Lung (tissue), 13 donors: ENCODE measurements around the gene KIF26A. TPM values are rescaled to one million over a fixed set of nuclear protein-coding genes. Genes with fewer than 3 reads are reported as not detected.

Experiments
- ATAC-seq: fragments of 200-7000 bp; cut with Tn5 transposase; one replicate; pipeline ENCODE4 v1.9.1; 2020; ENCODE audit warnings: moderate number of reproducible peaks; ENCODE audit not compliant: insufficient read depth, low FRiP score
- DNase-seq, 3 donors: peaks; one replicate each; pipeline ENCODE4 v3.0.0-alpha.2; 2013 to 2017
- H3K27ac ChIP-seq, 2 donors: one replicate each; pipeline ENCODE4 v1.5.1; 2013; ENCODE audit warnings: mild to moderate bottlenecking in 2 of 2, moderate library complexity in 2 of 2, control low read depth in 1 of 2, inconsistent platforms in 1 of 2, low read depth in 1 of 2, low read length in 1 of 2
- H3K27me3 ChIP-seq, 3 donors: one replicate each; pipeline ENCODE4 v1.5.1; 2013; ENCODE audit warnings: low read length in 2 of 3; ENCODE audit not compliant: control insufficient read depth in 3 of 3, insufficient read depth in 3 of 3
- H3K36me3 ChIP-seq, 4 donors: one replicate each; pipeline ENCODE4 v1.5.1; 2013; ENCODE audit warnings: low read length in 4 of 4, mild to moderate bottlenecking in 1 of 4, moderate library complexity in 1 of 4; ENCODE audit not compliant: control insufficient read depth in 4 of 4, insufficient read depth in 4 of 4
- H3K4me1 ChIP-seq, 5 donors: one replicate each; pipeline ENCODE4 v1.5.1; 2013; ENCODE audit warnings: low read length in 5 of 5, mild to moderate bottlenecking in 2 of 5, moderate library complexity in 1 of 5; ENCODE audit not compliant: control insufficient read depth in 5 of 5, insufficient read depth in 5 of 5
- H3K4me3 ChIP-seq: one replicate; pipeline ENCODE4 v1.5.1; 2013; ENCODE audit warnings: mild to moderate bottlenecking, control low read depth, moderate library complexity
- H3K9ac ChIP-seq, 2 donors: one replicate each; pipeline ENCODE4 v1.5.1; 2013; ENCODE audit warnings: low read length in 2 of 2, control low read depth in 1 of 2; ENCODE audit not compliant: insufficient read depth in 1 of 2
- H3K9me3 ChIP-seq, 4 donors: one replicate each; pipeline ENCODE4 v1.5.1; 2013; ENCODE audit warnings: low read length in 3 of 4, mild to moderate bottlenecking in 1 of 4, moderate library complexity in 1 of 4; ENCODE audit not compliant: control insufficient read depth in 4 of 4, insufficient read depth in 3 of 4
- WGBS, 2 donors: extraction: QIAGEN DNeasy Blood & Tissue Kit; methylation state at CpG; one replicate each; pipeline ENCODE4 v1.1.7; 2013; 5-methylcytosine and 5-hydroxymethylcytosine counted together
- polyA plus RNA-seq, 2 donors: library from polyadenylated mRNA; stranded (reverse); fragments of 200-250 nt; gene quantifications; one replicate each; pipeline ENCODE4 v1.2.1, GENCODE V29; 2013
- small RNA-seq: library from RNA; depleted of rRNA; stranded (forward); fragments of <200 nt; gene quantifications from one replicate; pipeline ENCODE3, GENCODE V24; 2014; ENCODE audit warnings: low replicate concordance
- total RNA-seq, 2 donors: library from RNA; depleted of rRNA in 1 of 2; stranded (reverse); fragments of >200 nt in 1 of 2; gene quantifications; one replicate each; pipeline ENCODE4 v1.2.1, GENCODE V29; 2014 to 2021
- TF ChIP-seq, protein P1 (sequence below): IDR thresholded peaks from 2 replicates; pipeline ENCODE4 v1.5.1; 2012; ENCODE audit warnings: mild to moderate bottlenecking; ENCODE audit errors: control extremely low read depth, extremely low read depth
- donor health status: control.
- donor health status: control.
- donor health status: Bipolar disorder and iron deficiency.
- donor health status: healthy.
- donor health status: DM: yes; HTN: yes; CAD: no.

Gene KIF26A
- total and polyA plus RNA-seq, 4 donors, result 2.4 to 11.4 (median 4.5) TPM

DNA sequence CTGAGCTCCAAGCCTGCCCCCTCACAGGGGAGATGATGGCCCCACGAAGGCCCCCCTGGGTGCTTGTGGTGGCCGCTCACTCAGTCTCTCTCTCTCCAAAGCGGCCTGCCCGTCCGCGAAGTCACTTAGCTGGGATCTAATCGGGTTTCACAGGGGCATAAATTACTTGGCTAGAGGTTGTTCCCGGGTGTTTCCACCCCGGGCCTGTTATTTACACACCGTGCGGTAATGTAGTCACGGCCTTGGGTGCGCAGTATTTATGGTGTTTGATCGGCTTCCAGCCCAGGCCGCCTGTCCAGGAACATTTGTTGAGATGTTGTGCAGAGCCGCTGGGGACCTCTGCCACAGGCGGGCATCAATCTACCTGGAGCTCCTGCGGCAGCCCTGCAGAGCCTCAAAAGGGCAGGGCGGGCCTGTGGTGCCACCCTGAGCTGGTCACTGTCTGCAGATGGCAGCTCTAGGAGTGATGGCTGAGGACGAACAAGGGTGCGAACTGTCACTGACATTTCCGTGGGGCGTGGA, 91.2 kb downstream of the KIF26A start:
- H3K27ac ChIP-seq, result no peak overlapping the region
- ATAC-seq, result no peak
- TF ChIP-seq, protein P1, sequence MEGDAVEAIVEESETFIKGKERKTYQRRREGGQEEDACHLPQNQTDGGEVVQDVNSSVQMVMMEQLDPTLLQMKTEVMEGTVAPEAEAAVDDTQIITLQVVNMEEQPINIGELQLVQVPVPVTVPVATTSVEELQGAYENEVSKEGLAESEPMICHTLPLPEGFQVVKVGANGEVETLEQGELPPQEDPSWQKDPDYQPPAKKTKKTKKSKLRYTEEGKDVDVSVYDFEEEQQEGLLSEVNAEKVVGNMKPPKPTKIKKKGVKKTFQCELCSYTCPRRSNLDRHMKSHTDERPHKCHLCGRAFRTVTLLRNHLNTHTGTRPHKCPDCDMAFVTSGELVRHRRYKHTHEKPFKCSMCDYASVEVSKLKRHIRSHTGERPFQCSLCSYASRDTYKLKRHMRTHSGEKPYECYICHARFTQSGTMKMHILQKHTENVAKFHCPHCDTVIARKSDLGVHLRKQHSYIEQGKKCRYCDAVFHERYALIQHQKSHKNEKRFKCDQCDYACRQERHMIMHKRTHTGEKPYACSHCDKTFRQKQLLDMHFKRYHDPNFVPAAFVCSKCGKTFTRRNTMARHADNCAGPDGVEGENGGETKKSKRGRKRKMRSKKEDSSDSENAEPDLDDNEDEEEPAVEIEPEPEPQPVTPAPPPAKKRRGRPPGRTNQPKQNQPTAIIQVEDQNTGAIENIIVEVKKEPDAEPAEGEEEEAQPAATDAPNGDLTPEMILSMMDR, result no peak
- no peak overlapping the region for H3K9ac ChIP-seq
- H3K9me3 ChIP-seq, result peaks cover 0 to 21% (median 11%) of the 10 kb centered on the region in 4 donors
- H3K4me1 ChIP-seq, result peaks cover 0 to 7% (median 3%) of the 10 kb centered on the region in 5 donors
- H3K36me3 ChIP-seq, result peaks cover 0 to 8% (median 1%) of the 10 kb centered on the region in 4 donors
- H3K4me3 ChIP-seq, result no peak overlapping the region
- no peak for DNase-seq
- 90 to 92% methylated on average over 23 of the region's 23 CpGs for WGBS, 2 donors
- no peaks in the 10 kb centered on the region for H3K27me3 ChIP-seq

- 80 to 81% methylated on average over 19 of the region's 19 CpGs for WGBS, 2 donors
- TF ChIP-seq, protein P1, result no peak
- no peak for ATAC-seq
- Histone ChIP-seq H3K27ac (no peak overlapping the region), H3K4me1 (peaks cover 0 to 4% (median 3%) of the 10 kb centered on the region in 5 donors), H3K4me3 (no peak overlapping the region), H3K9ac (no peak overlapping the region), H3K9me3 (peaks cover 0 to 22% (median 13%) of the 10 kb centered on the region in 4 donors), H3K27me3 (no peaks in the 10 kb centered on the region), H3K36me3 (peaks cover 0 to 8% (median 1%) of the 10 kb centered on the region in 4 donors)
- no peak for DNase-seq
Measured at GRCh38 chr14:104230119-104230815, 91.9 kb downstream of the KIF26A start.

Small RNAs within 50 kb of the gene (small RNA-seq; reads per million reads assigned to genes)
- 147 reads per million, percentile 98 among the genes with 10 or more reads in this experiment for gene MIR203A

Other genes starting within 250 kb of the KIF26A start
- 1 to 10 TPM; 2.3 to 8.2 TPM for gene TDRD9, start 210.1 kb upstream of the KIF26A start, total RNA-seq
- gene TDRD9, start 210.1 kb upstream of the KIF26A start, polyA plus RNA-seq, result 1 to 10 TPM; 2.4 to 8.6 TPM
- gene RD3L, start 196.1 kb upstream of the KIF26A start, total RNA-seq, result not detected
- under 1 TPM in 1 of 2 donors, not detected in 1; 0.08 TPM for gene RD3L, start 196.1 kb upstream of the KIF26A start, polyA plus RNA-seq
- 1 to 10 TPM; 4.3 to 4.7 TPM for gene ASPG, start 52.9 kb upstream of the KIF26A start, total RNA-seq
- 1 to 10 TPM in 1 of 2 donors, under 1 TPM in 1; 0.73 to 1.8 TPM for gene ASPG, start 52.9 kb upstream of the KIF26A start, polyA plus RNA-seq